OCI-LY3 (cell line): ENCODE results near the gene ANKRD39.

ENCODE experiments used
- EZH2phosphoT487 ChIP-seq: fragments of 200-600 bp; shearing (Covaris generic); IDR thresholded peaks from 2 replicates; pipeline ENCODE4 v1.6.1; 2018; ENCODE audit warnings: antibody characterized with exemption, mixed run types, low read depth
- TF ChIP-seq, protein P1 (sequence below): fragments of 200-600, 300-600 bp; sonication (generic); IDR thresholded peaks from 2 replicates; pipeline ENCODE4 v1.5.1; 2014; ENCODE audit warnings: antibody characterized with exemption, low read length, low read depth

DNA sequence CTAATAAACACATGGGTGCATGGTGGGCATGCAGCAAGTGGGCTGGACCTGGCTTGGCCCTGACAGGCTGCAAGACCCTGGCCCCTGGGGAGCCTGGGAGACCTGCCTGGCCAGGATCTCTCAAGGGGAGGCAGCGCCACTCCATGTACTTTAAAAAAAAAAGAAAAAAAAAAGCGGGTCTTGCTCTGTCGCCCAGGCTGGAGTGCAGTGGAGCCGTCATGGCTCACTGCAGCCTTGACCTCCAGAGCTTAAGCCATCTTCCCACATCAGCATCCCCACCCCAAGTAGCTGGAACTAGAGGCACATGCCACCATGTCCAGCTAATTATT, 41.6 kb upstream of the ANKRD39 start:
- TF ChIP-seq, protein P1, sequence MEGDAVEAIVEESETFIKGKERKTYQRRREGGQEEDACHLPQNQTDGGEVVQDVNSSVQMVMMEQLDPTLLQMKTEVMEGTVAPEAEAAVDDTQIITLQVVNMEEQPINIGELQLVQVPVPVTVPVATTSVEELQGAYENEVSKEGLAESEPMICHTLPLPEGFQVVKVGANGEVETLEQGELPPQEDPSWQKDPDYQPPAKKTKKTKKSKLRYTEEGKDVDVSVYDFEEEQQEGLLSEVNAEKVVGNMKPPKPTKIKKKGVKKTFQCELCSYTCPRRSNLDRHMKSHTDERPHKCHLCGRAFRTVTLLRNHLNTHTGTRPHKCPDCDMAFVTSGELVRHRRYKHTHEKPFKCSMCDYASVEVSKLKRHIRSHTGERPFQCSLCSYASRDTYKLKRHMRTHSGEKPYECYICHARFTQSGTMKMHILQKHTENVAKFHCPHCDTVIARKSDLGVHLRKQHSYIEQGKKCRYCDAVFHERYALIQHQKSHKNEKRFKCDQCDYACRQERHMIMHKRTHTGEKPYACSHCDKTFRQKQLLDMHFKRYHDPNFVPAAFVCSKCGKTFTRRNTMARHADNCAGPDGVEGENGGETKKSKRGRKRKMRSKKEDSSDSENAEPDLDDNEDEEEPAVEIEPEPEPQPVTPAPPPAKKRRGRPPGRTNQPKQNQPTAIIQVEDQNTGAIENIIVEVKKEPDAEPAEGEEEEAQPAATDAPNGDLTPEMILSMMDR, result no peak
- TF ChIP-seq EZH2phosphoT487, result no peak
